ENCODE data around the gene PAH. TPM values are rescaled to one million over a fixed set of nuclear protein-coding genes. Genes with fewer than 3 reads are reported as not detected.

Gene PAH
- total and polyA plus RNA-seq, 2 of the 13 experiments (the other 11 are each of a cell fraction or from before 2014, with no cell fraction given): 192 to 451 TPM

- TF ChIP-seq, protein P1, sequence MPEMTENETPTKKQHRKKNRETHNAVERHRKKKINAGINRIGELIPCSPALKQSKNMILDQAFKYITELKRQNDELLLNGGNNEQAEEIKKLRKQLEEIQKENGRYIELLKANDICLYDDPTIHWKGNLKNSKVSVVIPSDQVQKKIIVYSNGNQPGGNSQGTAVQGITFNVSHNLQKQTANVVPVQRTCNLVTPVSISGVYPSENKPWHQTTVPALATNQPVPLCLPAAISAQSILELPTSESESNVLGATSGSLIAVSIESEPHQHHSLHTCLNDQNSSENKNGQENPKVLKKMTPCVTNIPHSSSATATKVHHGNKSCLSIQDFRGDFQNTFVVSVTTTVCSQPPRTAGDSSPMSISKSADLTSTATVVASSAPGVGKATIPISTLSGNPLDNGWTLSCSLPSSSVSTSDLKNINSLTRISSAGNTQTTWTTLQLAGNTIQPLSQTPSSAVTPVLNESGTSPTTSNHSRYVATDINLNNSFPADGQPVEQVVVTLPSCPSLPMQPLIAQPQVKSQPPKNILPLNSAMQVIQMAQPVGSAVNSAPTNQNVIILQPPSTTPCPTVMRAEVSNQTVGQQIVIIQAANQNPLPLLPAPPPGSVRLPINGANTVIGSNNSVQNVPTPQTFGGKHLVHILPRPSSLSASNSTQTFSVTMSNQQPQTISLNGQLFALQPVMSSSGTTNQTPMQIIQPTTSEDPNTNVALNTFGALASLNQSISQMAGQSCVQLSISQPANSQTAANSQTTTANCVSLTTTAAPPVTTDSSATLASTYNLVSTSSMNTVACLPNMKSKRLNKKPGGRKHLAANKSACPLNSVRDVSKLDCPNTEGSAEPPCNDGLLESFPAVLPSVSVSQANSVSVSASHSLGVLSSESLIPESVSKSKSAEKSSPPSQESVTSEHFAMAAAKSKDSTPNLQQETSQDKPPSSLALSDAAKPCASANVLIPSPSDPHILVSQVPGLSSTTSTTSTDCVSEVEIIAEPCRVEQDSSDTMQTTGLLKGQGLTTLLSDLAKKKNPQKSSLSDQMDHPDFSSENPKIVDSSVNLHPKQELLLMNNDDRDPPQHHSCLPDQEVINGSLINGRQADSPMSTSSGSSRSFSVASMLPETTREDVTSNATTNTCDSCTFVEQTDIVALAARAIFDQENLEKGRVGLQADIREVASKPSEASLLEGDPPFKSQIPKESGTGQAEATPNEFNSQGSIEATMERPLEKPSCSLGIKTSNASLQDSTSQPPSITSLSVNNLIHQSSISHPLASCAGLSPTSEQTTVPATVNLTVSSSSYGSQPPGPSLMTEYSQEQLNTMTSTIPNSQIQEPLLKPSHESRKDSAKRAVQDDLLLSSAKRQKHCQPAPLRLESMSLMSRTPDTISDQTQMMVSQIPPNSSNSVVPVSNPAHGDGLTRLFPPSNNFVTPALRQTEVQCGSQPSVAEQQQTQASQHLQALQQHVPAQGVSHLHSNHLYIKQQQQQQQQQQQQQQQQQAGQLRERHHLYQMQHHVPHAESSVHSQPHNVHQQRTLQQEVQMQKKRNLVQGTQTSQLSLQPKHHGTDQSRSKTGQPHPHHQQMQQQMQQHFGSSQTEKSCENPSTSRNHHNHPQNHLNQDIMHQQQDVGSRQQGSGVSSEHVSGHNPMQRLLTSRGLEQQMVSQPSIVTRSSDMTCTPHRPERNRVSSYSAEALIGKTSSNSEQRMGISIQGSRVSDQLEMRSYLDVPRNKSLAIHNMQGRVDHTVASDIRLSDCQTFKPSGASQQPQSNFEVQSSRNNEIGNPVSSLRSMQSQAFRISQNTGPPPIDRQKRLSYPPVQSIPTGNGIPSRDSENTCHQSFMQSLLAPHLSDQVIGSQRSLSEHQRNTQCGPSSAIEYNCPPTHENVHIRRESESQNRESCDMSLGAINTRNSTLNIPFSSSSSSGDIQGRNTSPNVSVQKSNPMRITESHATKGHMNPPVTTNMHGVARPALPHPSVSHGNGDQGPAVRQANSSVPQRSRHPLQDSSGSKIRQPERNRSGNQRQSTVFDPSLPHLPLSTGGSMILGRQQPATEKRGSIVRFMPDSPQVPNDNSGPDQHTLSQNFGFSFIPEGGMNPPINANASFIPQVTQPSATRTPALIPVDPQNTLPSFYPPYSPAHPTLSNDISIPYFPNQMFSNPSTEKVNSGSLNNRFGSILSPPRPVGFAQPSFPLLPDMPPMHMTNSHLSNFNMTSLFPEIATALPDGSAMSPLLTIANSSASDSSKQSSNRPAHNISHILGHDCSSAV (CRISPR knock-in tag; IDR thresholded peaks at IDR 0.05; ENCODE audit: borderline replicate concordance): no peak
- TF ChIP-seq, protein P2, sequence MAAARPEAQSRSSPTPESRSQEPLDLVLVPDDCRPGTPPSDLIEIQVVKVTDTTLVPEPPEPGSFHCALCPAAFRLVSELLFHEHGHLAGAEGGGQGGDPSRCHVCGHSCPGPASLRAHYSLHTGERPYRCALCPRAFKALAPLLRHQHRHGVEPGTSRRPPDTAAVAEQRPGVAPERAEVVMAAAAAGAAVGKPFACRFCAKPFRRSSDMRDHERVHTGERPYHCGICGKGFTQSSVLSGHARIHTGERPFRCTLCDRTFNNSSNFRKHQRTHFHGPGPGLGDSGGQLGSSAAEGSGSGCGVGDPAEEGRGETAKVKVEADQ (CRISPR knock-in tag; IDR thresholded peaks at IDR 0.05; ENCODE audit: borderline replicate concordance): no peak
- TF ChIP-seq HNF4A (CRISPR knock-in tag; IDR thresholded peaks at IDR 0.05) (peak; percentile 65), ZNF619 (CRISPR knock-in tag; IDR thresholded peaks at IDR 0.05) (no peak), JDP2 (CRISPR knock-in tag; IDR thresholded peaks at IDR 0.05; ENCODE audit: borderline replicate concordance) (no peak), ZNF124 (CRISPR knock-in tag; IDR thresholded peaks at IDR 0.05) (no peak), FOXJ3 (CRISPR knock-in tag; IDR thresholded peaks at IDR 0.05; ENCODE audit: borderline replicate concordance) (peak; percentile 38; the same call in 1 of the 2 replicates), ZNF34 (CRISPR knock-in tag; IDR thresholded peaks at IDR 0.05; ENCODE audit: borderline replicate concordance) (no peak), HNRNPL (IDR thresholded peaks at IDR 0.05; ENCODE audit: low read depth, low read length) (no peak), ZNF775 (CRISPR knock-in tag; IDR thresholded peaks at IDR 0.05; ENCODE audit: borderline replicate concordance) (no peak), SOX13 (IDR thresholded peaks at IDR 0.05) (no peak), SOX13 (CRISPR knock-in tag; conservative IDR thresholded peaks at IDR 0.05 in 1 of 2, IDR thresholded peaks at IDR 0.05 in 1 of 2) (peak in 1 of 2 experiments; percentile 65; a peak in 2 of 4 replicates), IRF2 (CRISPR knock-in tag; IDR thresholded peaks at IDR 0.05) (peak; percentile 49; the same call in 1 of the 2 replicates), PRDM15 (CRISPR knock-in tag; IDR thresholded peaks at IDR 0.05) (no peak), DMAP1 (CRISPR knock-in tag; IDR thresholded peaks at IDR 0.05) (no peak), IKZF1 (IDR thresholded peaks at IDR 0.05) (no peak), RELA (CRISPR knock-in tag; IDR thresholded peaks at IDR 0.05) (no peak)
Measured at GRCh38 chr12:102903337-102904007, 13.6 kb downstream of the PAH start (continued).

Data from HepG2 (cell line).